ENCODE data around the gene TRAPPC10.

- TF ChIP-seq CTCF (IDR thresholded peaks at IDR 0.05; ENCODE audit: low read depth, low read length) (no peak), EZH2phosphoT487 (IDR thresholded peaks at IDR 0.05; ENCODE audit: low read depth) (no peak)
Observed at GRCh38 chr21:44018813-44019567, 6.9 kb downstream of the TRAPPC10 start.

Data from OCI-LY3 (cell line).